HG03342 (cell line): ENCODE measurements around the gene MEGF11.
A peak's percentile ranks its signal among the peaks of the same experiment; 100 is the strongest.

Experiments
- ATAC-seq: cut with Tn5 transposase; IDR thresholded peaks from one replicate; pipeline ENCODE4 v1.9.1; 2021; ENCODE audit warnings: mild to moderate bottlenecking, moderate library complexity; ENCODE audit not compliant: unreplicated experiment

MEGF11 gene

GRCh38 chr15:66180531-66181097 is 72.9 kb downstream of the MEGF11 start:
- no peak for ATAC-seq

GRCh38 chr15:66178531-66178910 is 75.0 kb downstream of the MEGF11 start:
- no peak for ATAC-seq

- no peak for ATAC-seq
These were observed 81.1 kb downstream of the MEGF11 start for GRCh38 chr15:66172324-66172980.

GRCh38 chr15:66171841-66172240 is 81.7 kb downstream of the MEGF11 start:
- no peak for ATAC-seq

- no peak for ATAC-seq
These were observed 82.8 kb downstream of the MEGF11 start for GRCh38 chr15:66170716-66171115.

GRCh38 chr15:66170042-66170441 is 83.5 kb downstream of the MEGF11 start:
- ATAC-seq: no peak

GRCh38 chr15:66169625-66170024 is 83.9 kb downstream of the MEGF11 start:
- no peak for ATAC-seq

GRCh38 chr15:66169023-66169422 is 84.5 kb downstream of the MEGF11 start:
- ATAC-seq: no peak

GRCh38 chr15:66167854-66168253 is 85.7 kb downstream of the MEGF11 start:
- no peak for ATAC-seq

GRCh38 chr15:66165856-66166255 is 87.7 kb downstream of the MEGF11 start:
- no peak for ATAC-seq

- no peak for ATAC-seq
These were observed 88.8 kb downstream of the MEGF11 start for GRCh38 chr15:66164788-66165187.

GRCh38 chr15:66163553-66163952 is 90.0 kb downstream of the MEGF11 start:
- no peak for ATAC-seq

- no peak for ATAC-seq
These were observed 91.3 kb downstream of the MEGF11 start for GRCh38 chr15:66162286-66162685.

- no peak for ATAC-seq
These were observed 91.9 kb downstream of the MEGF11 start for GRCh38 chr15:66161575-66162118.

GRCh38 chr15:66161108-66161507 is 92.4 kb downstream of the MEGF11 start:
- ATAC-seq: no peak

GRCh38 chr15:66157507-66157906 is 96.0 kb downstream of the MEGF11 start:
- ATAC-seq: no peak

- no peak for ATAC-seq
These were observed 97.1 kb downstream of the MEGF11 start for GRCh38 chr15:66156310-66156975.

- no peak for ATAC-seq
These were observed 98.5 kb downstream of the MEGF11 start for GRCh38 chr15:66155065-66155464.

- ATAC-seq: no peak
These were observed 99.0 kb downstream of the MEGF11 start for GRCh38 chr15:66154581-66154980.

GRCh38 chr15:66153549-66154415 is 99.8 kb downstream of the MEGF11 start:
- peak; percentile 76 for ATAC-seq

GRCh38 chr15:66152650-66153049 is 100.9 kb downstream of the MEGF11 start:
- ATAC-seq: no peak
